ENCODE measurements around the gene GALNT15.

The GALNT15 gene

DNA sequence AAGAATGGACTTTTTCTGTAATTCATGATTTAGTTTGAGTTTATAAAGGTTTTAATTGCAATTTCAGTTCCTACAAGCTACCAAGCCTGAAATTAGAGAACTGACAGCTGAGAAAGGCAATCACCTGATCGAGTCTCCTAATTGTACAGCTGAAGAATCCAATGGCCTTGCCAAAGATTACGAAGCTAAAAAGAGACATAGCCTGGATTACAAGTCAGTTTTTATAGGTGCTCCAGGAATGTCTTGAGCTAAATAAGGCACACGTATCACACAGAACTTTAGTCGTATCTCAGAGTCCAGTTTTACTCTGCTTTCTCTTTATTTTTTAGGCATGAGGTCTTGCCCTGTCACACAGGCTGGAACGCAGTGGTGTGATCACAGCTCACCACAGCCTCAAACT lies 83.7 kb downstream of the GALNT15 start:
- H3K4me1 ChIP-seq (ENCODE audit: control insufficient read depth, insufficient read depth, low read length) = peaks cover 1% of the 10 kb centered on the region
- no peaks in the 10 kb centered on the region for H3K9me3 ChIP-seq (ENCODE audit: control insufficient read depth, low read length)
- H3K27ac ChIP-seq (ENCODE audit: insufficient read depth, low read depth, low read length, poor library complexity, severe bottlenecking) = no peak overlapping the region
- no peaks in the 10 kb centered on the region for H3K36me3 ChIP-seq (ENCODE audit: control insufficient read depth, insufficient read depth, low read length)
- H3K27me3 ChIP-seq (ENCODE audit: control insufficient read depth, insufficient read depth, low read length, poor library complexity, severe bottlenecking) = no peaks in the 10 kb centered on the region
- H3K4me3 ChIP-seq (ENCODE audit: insufficient read depth, low read depth, low read length) = no peak overlapping the region
- WGBS, 2 experiments = 93 to 97% methylated on average over 5 of the region's 5 CpGs

GRCh38 chr3:16258866-16259265 lies 84.4 kb downstream of the GALNT15 start:
- peaks cover 8% of the 10 kb centered on the region for H3K4me1 ChIP-seq (ENCODE audit: control insufficient read depth, insufficient read depth, low read length)
- H3K27me3 ChIP-seq (ENCODE audit: control insufficient read depth, insufficient read depth, low read length, poor library complexity, severe bottlenecking) = no peaks in the 10 kb centered on the region
- H3K4me3 ChIP-seq (ENCODE audit: insufficient read depth, low read depth, low read length) = no peak overlapping the region
- H3K27ac ChIP-seq (ENCODE audit: insufficient read depth, low read depth, low read length, poor library complexity, severe bottlenecking) = no peak overlapping the region
- H3K36me3 ChIP-seq (ENCODE audit: control insufficient read depth, insufficient read depth, low read length) = no peaks in the 10 kb centered on the region
- WGBS, 2 experiments = 93 to 94% methylated on average over 1 of the region's 1 CpG
- H3K9me3 ChIP-seq (ENCODE audit: control insufficient read depth, low read length) = no peaks in the 10 kb centered on the region

DNA sequence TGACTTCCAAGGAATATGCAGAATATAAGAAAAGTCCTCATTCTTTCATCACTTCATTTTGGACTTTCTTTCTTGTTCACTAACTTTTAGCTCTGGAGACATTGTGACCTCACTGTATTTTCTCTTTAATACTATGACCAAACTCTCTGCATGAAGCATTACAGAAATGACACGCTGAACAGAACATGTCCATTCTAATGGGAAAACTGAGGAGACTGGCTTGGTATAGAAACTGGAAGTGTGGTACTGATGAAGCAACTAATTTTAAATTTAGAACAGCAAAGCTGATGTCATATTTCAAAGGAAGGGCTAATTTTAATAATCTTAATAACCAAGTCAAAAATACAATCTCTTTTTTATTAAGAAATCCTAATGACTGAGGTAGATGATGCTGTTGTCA lies 85.6 kb downstream of the GALNT15 start:
- no peaks in the 10 kb centered on the region for H3K36me3 ChIP-seq (ENCODE audit: control insufficient read depth, insufficient read depth, low read length)
- H3K4me1 ChIP-seq (ENCODE audit: control insufficient read depth, insufficient read depth, low read length) = peaks cover 10% of the 10 kb centered on the region
- H3K27me3 ChIP-seq (ENCODE audit: control insufficient read depth, insufficient read depth, low read length, poor library complexity, severe bottlenecking) = no peaks in the 10 kb centered on the region
- H3K9me3 ChIP-seq (ENCODE audit: control insufficient read depth, low read length) = no peaks in the 10 kb centered on the region
- WGBS, 2 experiments = 88 to 100% methylated on average over 1 of the region's 1 CpG
- H3K27ac ChIP-seq (ENCODE audit: insufficient read depth, low read depth, low read length, poor library complexity, severe bottlenecking) = no peak overlapping the region
- no peak overlapping the region for H3K4me3 ChIP-seq (ENCODE audit: insufficient read depth, low read depth, low read length)

DNA sequence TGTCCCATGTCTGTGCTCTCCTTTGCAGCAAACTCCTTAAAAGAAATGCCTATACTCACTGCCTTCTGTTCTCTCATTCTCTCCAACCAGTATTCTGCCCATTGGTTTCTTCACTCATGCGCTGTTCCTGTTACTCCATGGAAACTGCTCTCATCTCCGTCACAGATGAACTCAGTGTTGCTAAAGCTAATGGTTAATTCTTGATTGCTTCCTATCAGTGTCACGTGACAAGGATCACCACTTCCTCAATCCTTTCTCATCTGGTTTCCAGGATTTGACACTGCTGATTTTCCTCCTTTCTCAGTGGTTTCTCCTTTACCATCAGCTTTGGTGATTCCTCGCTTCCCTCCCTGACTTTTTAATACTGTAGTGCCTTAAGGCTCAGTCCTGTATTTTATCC lies 87.7 kb downstream of the GALNT15 start:
- Histone ChIP-seq H3K4me1 (ENCODE audit: control insufficient read depth, insufficient read depth, low read length) (peaks cover 21% of the 10 kb centered on the region), H3K36me3 (ENCODE audit: control insufficient read depth, insufficient read depth, low read length) (no peaks in the 10 kb centered on the region), H3K9me3 (ENCODE audit: control insufficient read depth, low read length) (no peaks in the 10 kb centered on the region), H3K4me3 (ENCODE audit: insufficient read depth, low read depth, low read length) (no peak overlapping the region), H3K27me3 (ENCODE audit: control insufficient read depth, insufficient read depth, low read length, poor library complexity, severe bottlenecking) (no peaks in the 10 kb centered on the region), H3K27ac (ENCODE audit: insufficient read depth, low read depth, low read length, poor library complexity, severe bottlenecking) (no peak overlapping the region)
- WGBS, 2 experiments = 67 to 72% methylated on average over 4 of the region's 4 CpGs

GRCh38 chr3:16264174-16264707 lies 89.8 kb downstream of the GALNT15 start:
- Histone ChIP-seq H3K4me1 (ENCODE audit: control insufficient read depth, insufficient read depth, low read length) (peaks cover 21% of the 10 kb centered on the region), H3K27me3 (ENCODE audit: control insufficient read depth, insufficient read depth, low read length, poor library complexity, severe bottlenecking) (no peaks in the 10 kb centered on the region), H3K36me3 (ENCODE audit: control insufficient read depth, insufficient read depth, low read length) (no peaks in the 10 kb centered on the region), H3K9me3 (ENCODE audit: control insufficient read depth, low read length) (no peaks in the 10 kb centered on the region), H3K27ac (ENCODE audit: insufficient read depth, low read depth, low read length, poor library complexity, severe bottlenecking) (peak overlapping the region; percentile 70), H3K4me3 (ENCODE audit: insufficient read depth, low read depth, low read length) (peak overlapping the region; percentile 98)
- WGBS, 2 experiments = 2% methylated on average over 21 of the region's 21 CpGs

DNA sequence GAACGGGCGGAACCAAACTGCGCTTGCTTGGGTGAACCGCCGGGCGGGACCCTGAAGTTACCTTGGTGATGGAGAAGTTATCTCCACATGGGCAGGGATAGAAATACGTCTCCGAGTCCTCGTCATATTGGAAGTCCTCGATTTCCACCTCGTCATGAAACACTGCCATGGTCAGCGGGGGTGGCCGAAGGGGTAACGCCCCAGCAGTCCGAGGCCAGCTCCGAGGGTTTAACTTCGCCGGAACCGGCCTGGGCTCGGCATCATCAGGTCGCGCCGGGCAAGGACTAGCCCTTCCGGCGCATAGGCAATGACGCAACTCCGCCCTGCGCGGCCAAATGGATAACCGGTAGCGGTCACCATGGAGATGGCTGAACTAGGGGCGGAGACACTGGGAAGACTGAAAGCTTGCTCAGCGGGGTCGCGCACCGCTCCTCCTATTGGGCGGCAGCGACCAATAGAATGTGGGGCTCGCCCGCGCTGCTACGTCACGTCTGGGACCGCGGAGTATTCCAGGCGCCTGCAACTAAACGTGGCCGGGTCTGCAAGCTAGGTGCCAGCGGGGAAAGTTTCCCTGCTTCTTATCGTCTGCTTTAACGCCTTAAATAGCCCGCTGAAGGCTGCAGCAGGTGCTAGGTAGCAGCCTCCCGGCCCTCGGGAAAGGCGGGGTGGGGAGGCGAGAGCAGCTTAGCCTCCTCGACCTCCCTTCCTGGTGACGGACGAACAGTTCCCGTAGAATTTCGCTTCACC lies 90.4 kb downstream of the GALNT15 start, which contains the start of the genes DPH3 and OXNAD1:
TSS of gene DPH3 (minus strand) at position 236 of the 747 bp plus-strand sequence. CDS start at position 169, 67 bp downstream.
TSS of gene OXNAD1 (plus strand) at position 505 of the 747 bp plus-strand sequence. CDS start 5,741 bp downstream, outside the sequence.
- no peaks in the 10 kb centered on the region for H3K9me3 ChIP-seq (ENCODE audit: control insufficient read depth, low read length)
- H3K36me3 ChIP-seq (ENCODE audit: control insufficient read depth, insufficient read depth, low read length) = no peaks in the 10 kb centered on the region
- H3K4me1 ChIP-seq (ENCODE audit: control insufficient read depth, insufficient read depth, low read length) = peaks cover 21% of the 10 kb centered on the region
- 0% methylated on average over 61 of the region's 61 CpGs for WGBS, 2 experiments
- H3K27ac ChIP-seq (ENCODE audit: insufficient read depth, low read depth, low read length, poor library complexity, severe bottlenecking) = peak within 1 kb of the TSS; percentile 91
- H3K4me3 ChIP-seq (ENCODE audit: insufficient read depth, low read depth, low read length) = peak within 1 kb of the TSS; percentile 98
- H3K27me3 ChIP-seq (ENCODE audit: control insufficient read depth, insufficient read depth, low read length, poor library complexity, severe bottlenecking) = no peaks in the 10 kb centered on the region

DNA sequence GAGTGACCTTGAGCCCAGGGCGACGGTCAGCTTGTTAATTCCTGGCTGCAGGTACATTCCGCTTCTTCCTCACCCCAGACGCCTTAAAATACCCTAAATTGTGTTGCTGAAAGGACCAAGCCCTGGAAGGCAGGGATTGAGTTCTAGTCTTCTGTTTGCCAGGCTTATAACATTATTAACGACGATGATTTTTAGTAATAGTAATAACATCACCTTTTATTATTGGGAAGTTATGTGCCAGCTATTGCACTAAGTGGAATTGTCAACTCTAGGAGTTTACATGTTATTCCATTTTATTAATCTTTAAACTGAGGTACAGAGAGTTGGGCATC lies 90.9 kb downstream of the GALNT15 start:
- peak overlapping the region; percentile 91 for H3K27ac ChIP-seq (ENCODE audit: insufficient read depth, low read depth, low read length, poor library complexity, severe bottlenecking)
- no peaks in the 10 kb centered on the region for H3K9me3 ChIP-seq (ENCODE audit: control insufficient read depth, low read length)
- H3K27me3 ChIP-seq (ENCODE audit: control insufficient read depth, insufficient read depth, low read length, poor library complexity, severe bottlenecking) = no peaks in the 10 kb centered on the region
- H3K4me1 ChIP-seq (ENCODE audit: control insufficient read depth, insufficient read depth, low read length) = peaks cover 21% of the 10 kb centered on the region
- peak overlapping the region; percentile 98 for H3K4me3 ChIP-seq (ENCODE audit: insufficient read depth, low read depth, low read length)
- H3K36me3 ChIP-seq (ENCODE audit: control insufficient read depth, insufficient read depth, low read length) = no peaks in the 10 kb centered on the region
- 0 to 4% methylated on average over 4 to 6 of the region's 6 CpGs for WGBS, 2 experiments

- no peaks in the 10 kb centered on the region for H3K27me3 ChIP-seq (ENCODE audit: control insufficient read depth, insufficient read depth, low read length, poor library complexity, severe bottlenecking)
- H3K4me3 ChIP-seq (ENCODE audit: insufficient read depth, low read depth, low read length) = no peak overlapping the region
- no peaks in the 10 kb centered on the region for H3K9me3 ChIP-seq (ENCODE audit: control insufficient read depth, low read length)
- no peak overlapping the region for H3K27ac ChIP-seq (ENCODE audit: insufficient read depth, low read depth, low read length, poor library complexity, severe bottlenecking)
- WGBS, 2 experiments = 93 to 100% methylated on average over 3 of the region's 3 CpGs
- peaks cover 5% of the 10 kb centered on the region for H3K36me3 ChIP-seq (ENCODE audit: control insufficient read depth, insufficient read depth, low read length)
- H3K4me1 ChIP-seq (ENCODE audit: control insufficient read depth, insufficient read depth, low read length) = peaks cover 21% of the 10 kb centered on the region
These were observed 92.2 kb downstream of the GALNT15 start for GRCh38 chr3:16266714-16267113.

DNA sequence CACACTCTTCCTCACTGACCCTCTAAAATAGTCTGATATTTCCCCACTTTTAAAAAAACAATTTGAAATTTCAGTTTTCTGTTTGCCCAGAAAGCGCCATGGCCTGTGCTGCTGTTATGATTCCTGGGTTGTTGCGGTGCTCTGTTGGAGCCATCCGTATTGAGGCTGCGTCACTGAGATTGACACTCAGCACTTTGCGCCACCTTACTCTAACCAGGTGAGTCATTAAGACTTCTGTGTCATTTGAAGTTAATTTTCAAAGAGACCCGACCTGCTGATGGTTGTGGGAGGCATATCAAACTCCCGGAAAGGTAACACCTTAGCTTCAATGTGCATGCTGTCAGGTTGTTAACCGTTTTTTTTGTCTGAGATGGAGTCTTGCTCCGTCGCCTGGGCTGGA lies 96.4 kb downstream of the GALNT15 start:
- no peaks in the 10 kb centered on the region for H3K27me3 ChIP-seq (ENCODE audit: control insufficient read depth, insufficient read depth, low read length, poor library complexity, severe bottlenecking)
- H3K4me1 ChIP-seq (ENCODE audit: control insufficient read depth, insufficient read depth, low read length) = peaks cover 8% of the 10 kb centered on the region
- peaks cover 5% of the 10 kb centered on the region for H3K36me3 ChIP-seq (ENCODE audit: control insufficient read depth, insufficient read depth, low read length)
- H3K27ac ChIP-seq (ENCODE audit: insufficient read depth, low read depth, low read length, poor library complexity, severe bottlenecking) = no peak overlapping the region
- 94 to 95% methylated on average over 10 of the region's 10 CpGs for whole genome bisulfite sequencing, 2 experiments
- H3K4me3 ChIP-seq (ENCODE audit: insufficient read depth, low read depth, low read length) = no peak overlapping the region
- no peaks in the 10 kb centered on the region for H3K9me3 ChIP-seq (ENCODE audit: control insufficient read depth, low read length)

- Histone ChIP-seq H3K27ac (ENCODE audit: insufficient read depth, low read depth, low read length, poor library complexity, severe bottlenecking) (no peak overlapping the region), H3K9me3 (ENCODE audit: control insufficient read depth, low read length) (no peaks in the 10 kb centered on the region), H3K4me1 (ENCODE audit: control insufficient read depth, insufficient read depth, low read length) (no peaks in the 10 kb centered on the region), H3K36me3 (ENCODE audit: control insufficient read depth, insufficient read depth, low read length) (peaks cover 9% of the 10 kb centered on the region), H3K4me3 (ENCODE audit: insufficient read depth, low read depth, low read length) (no peak overlapping the region), H3K27me3 (ENCODE audit: control insufficient read depth, insufficient read depth, low read length, poor library complexity, severe bottlenecking) (no peaks in the 10 kb centered on the region)
- 100% methylated on average over 1 of the region's 1 CpG; no CpG with 5 or more reads in 1 of the 2 experiments for WGBS, 2 experiments
These were observed 98.1 kb downstream of the GALNT15 start for GRCh38 chr3:16272588-16272987.
